Measurements from ENCODE around the gene THSD4. TPM values are rescaled to one million over a fixed set of nuclear protein-coding genes. Genes with fewer than 3 reads are reported as not detected.

THSD4 gene
- total and polyA plus RNA-seq, 9 of the 15 experiments (the other 6 are each of a cell fraction or from before 2014, with no cell fraction given): 0.04 TPM; not detected in 5

GRCh38 chr15:71104636-71105035 lies 10.6 kb upstream of the THSD4 start (continued):
- no peak for TF ChIP-seq MAX (CRISPR knock-in tag; IDR thresholded peaks at IDR 0.05)
- no peak for TF ChIP-seq PTRF (tag; IDR thresholded peaks at IDR 0.05)
- no peak for TF ChIP-seq GATA2 (CRISPR knock-in tag; IDR thresholded peaks at IDR 0.05)
- no peak for TF ChIP-seq PKNOX1 (IDR thresholded peaks at IDR 0.05)

GRCh38 chr15:71105444-71105843 lies 9.8 kb upstream of the THSD4 start:
- Histone ChIP-seq H4K20me1 (replicated peaks; ENCODE audit: control insufficient read depth, insufficient read depth, low read length) (no peaks in the 10 kb centered on the region), H3K36me3 (ENCODE audit: control insufficient read depth, insufficient read depth, low read length) (no peaks in the 10 kb centered on the region), H3K4me2 (ENCODE audit: insufficient read depth, low read length) (no peak overlapping the region), H3K4me3 (no peak overlapping the region), H2AFZ (ENCODE audit: low read depth, low read length) (no peak overlapping the region), H3K79me2 (ENCODE audit: control insufficient read depth, insufficient read depth, low read length) (no peaks in the 10 kb centered on the region), H3K4me1 (replicated peaks in 1 of 2; ENCODE audit: control insufficient read depth in 2 of 2, insufficient read depth in 2 of 2, low read length in 2 of 2) (no peaks in the 10 kb centered on the region), H3K9me3 (replicated peaks; ENCODE audit: control insufficient read depth, insufficient read depth, low read depth, low read length) (no peaks in the 10 kb centered on the region), H3K27ac (ENCODE audit: extremely low read depth, low read depth, low read length) (no peak overlapping the region), H3K9me1 (ENCODE audit: control insufficient read depth, insufficient read depth, low read length) (no peaks in the 10 kb centered on the region), H3K9ac (ENCODE audit: insufficient read depth in 1 of 2, low read depth in 2 of 2, low read length in 2 of 2) (no peak overlapping the region), H3K27me3 (ENCODE audit: control insufficient read depth in 2 of 2, insufficient read depth in 2 of 2, low read length in 2 of 2) (no peaks in the 10 kb centered on the region)
- ATAC-seq (no peak), FAIRE-seq (no peak), DNase-seq (ENCODE audit: extremely low read depth in 1 of 4, low spot score in 3 of 4) (no peak)
- intact Hi-C loops (cut with micrococcal nuclease) (no loop called here), in situ Hi-C loops (cut with MboI) (no loop called here)
- 0% methylated on average over 2 of the region's 2 CpGs for WGBS (ENCODE audit: insufficient coverage, low coverage, missing lambda C conversion rate)
- POLR2A ChIA-PET: no interaction called here
- CTCF ChIA-PET (ENCODE audit: low intra/inter-chr PET ratio): no interaction called here
- BruUV-seq (replicated peaks): no TSS peak
- TF ChIP-seq TSC22D4 (tag; IDR thresholded peaks at IDR 0.05): no peak
- no peak for TF ChIP-seq BCLAF1 (IDR thresholded peaks at IDR 0.05; ENCODE audit: borderline replicate concordance in 1 of 2, control insufficient read depth in 1 of 2, low read depth in 2 of 2, low read length in 1 of 2)
- TF ChIP-seq GATAD2B (IDR thresholded peaks at IDR 0.05; ENCODE audit: borderline replicate concordance): no peak
- no peak for TF ChIP-seq HIVEP1 (CRISPR knock-in tag; IDR thresholded peaks at IDR 0.05)
- TF ChIP-seq SMARCE1 (IDR thresholded peaks at IDR 0.05): no peak
- no peak for TF ChIP-seq E2F1 (CRISPR knock-in tag; IDR thresholded peaks at IDR 0.05)
- TF ChIP-seq ZHX1 (conservative IDR thresholded peaks at IDR 0.05; ENCODE audit: low read length): no peak
- no peak for TF ChIP-seq EP300 (IDR thresholded peaks at IDR 0.05; ENCODE audit: low read length)
- TF ChIP-seq SRSF3 (IDR thresholded peaks at IDR 0.05; ENCODE audit: insufficient read depth, low read length): no peak
